GM18508 (cell line): ENCODE measurements around the gene PRAMEF13.
"Not testable (repeated sequence)": the region's sequence is repeated elsewhere in the genome, so short reads cannot be mapped to it uniquely, and the experiment has no call there.

Experiments
- ATAC-seq: cut with Tn5 transposase; IDR thresholded peaks from one replicate; pipeline ENCODE4 v1.9.1; 2021; ENCODE audit warnings: moderate number of reproducible peaks; ENCODE audit not compliant: insufficient read depth, unreplicated experiment

Gene PRAMEF13

GRCh38 chr1:13201309-13201708, at the start of gene PRAMEF13:
Gene PRAMEF13, minus strand, starts transcription at chr1:13201409. Its CDS starts 1,820 bp downstream, at chr1:13199589.
- not testable (repeated sequence) for ATAC-seq

DNA sequence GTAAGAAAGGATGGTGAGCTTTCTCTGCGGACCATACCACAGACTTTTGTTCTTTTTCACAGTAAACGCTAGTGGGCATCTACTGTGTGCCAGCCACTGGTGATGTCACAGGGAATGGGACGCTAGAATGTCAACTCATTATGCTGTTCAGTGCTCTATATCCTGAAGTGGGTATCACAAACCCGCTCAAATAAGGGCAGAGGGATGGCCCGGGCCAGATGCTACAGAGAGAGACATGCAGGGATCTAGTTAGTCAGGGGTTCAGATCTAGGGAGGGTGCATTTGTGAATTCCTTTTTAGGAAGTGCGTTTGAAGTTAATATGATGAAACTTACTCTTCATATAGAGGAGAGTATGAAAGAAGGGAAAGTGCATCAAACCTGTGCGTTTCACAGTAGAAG, 45.9 kb upstream of the PRAMEF13 start:
- ATAC-seq: not testable (repeated sequence)

- not testable (repeated sequence) for ATAC-seq
Observed at GRCh38 chr1:13246554-13246871, 45.3 kb upstream of the PRAMEF13 start.

- not testable (repeated sequence) for ATAC-seq
Observed at GRCh38 chr1:13245841-13246553, 44.8 kb upstream of the PRAMEF13 start.

- ATAC-seq: not testable (repeated sequence)
Observed at GRCh38 chr1:13243536-13244263, 42.5 kb upstream of the PRAMEF13 start.

- ATAC-seq: not testable (repeated sequence)
Observed at GRCh38 chr1:13239633-13240032, 38.4 kb upstream of the PRAMEF13 start.

GRCh38 chr1:13237572-13237971, 36.4 kb upstream of the PRAMEF13 start:
- ATAC-seq: not testable (repeated sequence)

DNA sequence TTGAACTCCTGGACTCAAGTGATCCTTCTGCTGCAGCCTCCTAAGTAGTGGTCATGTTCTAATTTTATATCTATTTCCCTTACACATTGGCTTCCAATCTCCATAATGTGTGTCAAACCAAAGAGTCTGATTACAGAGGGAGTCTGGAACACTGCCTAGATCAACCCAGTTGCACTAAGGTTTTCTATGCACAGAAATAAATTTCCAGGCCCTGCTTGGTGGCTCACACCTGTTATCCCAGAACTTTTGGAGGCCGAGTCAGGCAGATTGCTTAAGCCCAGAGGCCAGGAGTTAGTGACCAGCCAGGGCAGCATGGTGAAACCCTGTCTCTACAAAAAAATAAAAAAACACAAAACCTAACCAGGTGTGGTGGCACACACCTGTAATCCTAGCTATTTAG, 32.8 kb upstream of the PRAMEF13 start:
- not testable (repeated sequence) for ATAC-seq

- not testable (repeated sequence) for ATAC-seq
Observed at GRCh38 chr1:13232056-13232455, 30.8 kb upstream of the PRAMEF13 start.

GRCh38 chr1:13231061-13231750, 30.0 kb upstream of the PRAMEF13 start:
- not testable (repeated sequence) for ATAC-seq

- not testable (repeated sequence) for ATAC-seq
Observed at GRCh38 chr1:13230601-13231000, 29.4 kb upstream of the PRAMEF13 start.

- not testable (repeated sequence) for ATAC-seq
Observed at GRCh38 chr1:13230096-13230495, 28.9 kb upstream of the PRAMEF13 start.

DNA sequence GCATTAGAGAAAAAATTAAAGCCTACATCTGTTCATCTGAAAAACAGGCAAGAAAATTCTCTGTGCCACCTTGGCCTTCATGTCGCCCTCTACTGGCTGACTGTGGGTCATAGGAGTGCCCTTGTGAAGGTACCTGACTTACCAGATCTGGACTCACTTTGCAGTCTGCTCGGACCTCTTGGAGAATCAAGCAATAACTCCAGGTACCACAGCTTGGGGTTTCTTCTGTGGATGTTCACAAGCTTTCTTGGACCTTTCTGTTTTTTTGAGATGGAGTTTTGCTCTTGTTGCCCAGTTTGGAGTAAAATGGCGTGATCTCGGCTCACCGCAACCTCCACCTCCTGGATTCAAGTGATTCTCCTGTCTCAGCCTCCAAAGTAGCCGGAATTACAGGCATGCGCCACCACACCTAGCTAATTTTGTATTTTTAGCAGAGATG, 27.2 kb upstream of the PRAMEF13 start:
- no peak for ATAC-seq

- not testable (repeated sequence) for ATAC-seq
Observed at GRCh38 chr1:13227271-13228055, 26.3 kb upstream of the PRAMEF13 start.

GRCh38 chr1:13225675-13226204, 24.5 kb upstream of the PRAMEF13 start, which contains the start of gene PRAMEF18:
Gene PRAMEF18, minus strand, starts transcription at chr1:13226154. Its CDS starts 48 bp downstream, at chr1:13226106.
- ATAC-seq: not testable (repeated sequence)

DNA sequence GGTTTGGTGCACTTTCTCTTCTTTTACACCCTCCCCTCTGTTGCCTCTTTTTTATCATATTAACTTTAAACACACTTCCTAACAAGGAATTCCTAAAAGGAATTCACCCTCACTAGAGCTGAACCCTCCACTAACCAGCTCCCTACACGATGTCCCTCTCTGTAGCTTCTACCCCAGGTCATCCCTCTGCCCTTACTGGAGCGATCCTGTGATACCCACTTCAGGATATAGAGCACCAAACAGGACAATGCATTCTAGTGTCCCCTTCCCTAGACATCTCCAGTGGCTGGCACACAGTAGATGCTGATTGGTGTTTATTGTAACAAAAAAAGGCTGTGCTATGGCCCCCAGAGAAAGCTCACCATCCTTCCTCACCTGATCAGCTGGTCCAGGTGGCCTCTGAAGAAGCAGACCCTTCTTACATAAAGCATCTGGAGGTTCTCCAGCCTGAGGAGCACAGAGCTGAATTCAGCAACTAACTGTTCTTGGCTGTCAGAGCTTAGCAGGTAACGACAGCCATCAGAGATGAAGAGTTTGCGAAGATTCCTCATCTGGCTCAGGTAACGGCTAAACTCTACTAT, 23.4 kb upstream of the PRAMEF13 start:
- ATAC-seq: no peak

DNA sequence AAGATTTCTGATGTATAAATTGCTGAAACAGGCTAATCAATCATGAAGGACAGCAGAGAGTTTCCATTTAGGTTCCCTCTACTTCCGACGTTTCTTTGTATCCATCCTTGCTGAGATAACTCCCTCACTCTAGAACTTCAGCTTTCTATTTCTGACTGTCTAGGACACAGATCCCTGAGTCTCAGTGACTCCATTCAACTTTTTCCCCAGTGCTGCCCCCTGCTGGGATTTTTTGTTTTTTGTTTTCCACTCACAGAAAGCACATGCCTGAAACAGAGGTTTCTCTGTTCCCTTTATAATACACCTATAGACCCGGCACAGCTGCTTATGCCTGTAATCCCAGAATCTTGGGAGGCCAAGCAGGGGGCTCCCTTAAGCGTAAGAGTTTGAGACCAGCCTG, 21.6 kb upstream of the PRAMEF13 start:
- ATAC-seq: not testable (repeated sequence)

DNA sequence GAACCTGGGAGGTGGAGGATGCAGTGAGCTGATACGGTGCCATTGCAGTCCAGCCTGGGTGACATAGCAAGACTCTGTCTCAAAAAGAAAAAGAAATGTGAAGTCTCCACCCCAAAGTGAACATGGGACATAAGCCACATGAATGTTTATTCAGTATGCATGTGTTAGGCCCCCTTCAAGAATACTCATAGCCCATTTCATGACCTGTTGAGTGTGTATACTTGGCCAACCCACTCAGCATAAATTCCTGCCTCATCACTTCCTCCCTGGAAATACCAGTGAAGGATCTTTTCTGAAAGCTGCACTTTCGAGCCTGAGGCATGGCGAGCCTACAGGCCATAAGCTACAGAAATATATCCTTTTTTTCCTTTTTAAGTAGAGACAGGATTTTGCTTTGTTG, 18.0 kb upstream of the PRAMEF13 start:
- ATAC-seq: not testable (repeated sequence)

DNA sequence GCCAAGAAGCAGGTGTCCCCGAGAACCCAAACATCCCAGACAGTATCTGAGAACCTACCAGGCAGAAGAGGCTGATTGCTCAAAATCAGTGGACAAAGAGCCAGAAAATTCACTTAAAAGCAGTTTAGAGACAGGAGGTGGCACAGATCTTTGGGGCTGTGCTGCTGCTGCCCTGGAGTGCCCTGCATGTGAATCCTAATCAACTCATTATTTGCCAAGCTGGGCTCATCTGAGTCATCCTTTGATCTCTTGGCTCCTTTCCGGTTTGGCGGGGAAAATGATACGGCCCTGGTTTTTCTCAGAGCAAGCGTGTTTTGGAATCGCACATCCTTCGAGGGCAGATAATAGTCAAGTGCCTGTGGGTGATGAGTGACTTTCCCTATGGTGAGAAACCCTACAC, 15.4 kb upstream of the PRAMEF13 start:
- not testable (repeated sequence) for ATAC-seq
